Esophagus muscularis mucosa (tissue), 4 donors: Measurements from ENCODE around the gene RPL10A.

Experiments
- EP300 ChIP-seq: sonication (generic); formaldehyde crosslinking; IDR thresholded peaks from one replicate; pipeline ENCODE4 v1.6.1; 2017; ENCODE audit warnings: antibody characterized with exemption
- POLR2A ChIP-seq: fragments of 450-650 bp; IDR thresholded peaks from one replicate; pipeline ENCODE4 v1.6.1; 2017; ENCODE audit warnings: antibody characterized with exemption, moderate library complexity, mild to moderate bottlenecking, low read depth
- TF ChIP-seq, protein P1 (sequence below), 3 experiments: fragments of 200-600 bp in 2 of 3; fragments of 450-650 bp in 1 of 3; sonication (generic) in 2 of 3; IDR thresholded peaks; one replicate each; pipeline ENCODE4 v1.5.1; 2017 to 2019; ENCODE audit warnings: antibody characterized with exemption in 3 of 3, mild to moderate bottlenecking in 2 of 3, moderate library complexity in 1 of 3

DNA sequence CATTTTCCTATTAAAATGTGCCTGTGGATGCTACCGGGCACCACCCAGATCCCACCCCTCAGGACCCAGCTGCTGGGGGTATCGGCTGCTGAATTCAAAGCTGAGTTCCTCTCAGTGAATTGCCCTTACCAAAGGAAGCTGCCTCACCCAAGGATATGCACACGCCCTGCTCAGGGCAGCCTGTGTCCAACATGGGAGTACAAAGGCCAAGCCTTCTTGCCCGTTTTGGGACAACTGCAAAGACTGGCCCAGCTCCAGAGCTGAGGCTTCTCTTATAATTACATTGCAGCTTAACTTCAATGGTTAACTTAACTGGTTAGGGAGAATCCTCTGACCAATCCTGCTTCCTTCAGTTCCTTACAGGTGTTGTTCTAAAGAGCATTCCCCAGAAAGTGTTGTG lies 35.9 kb upstream of the RPL10A start:
- TF ChIP-seq, protein P1, sequence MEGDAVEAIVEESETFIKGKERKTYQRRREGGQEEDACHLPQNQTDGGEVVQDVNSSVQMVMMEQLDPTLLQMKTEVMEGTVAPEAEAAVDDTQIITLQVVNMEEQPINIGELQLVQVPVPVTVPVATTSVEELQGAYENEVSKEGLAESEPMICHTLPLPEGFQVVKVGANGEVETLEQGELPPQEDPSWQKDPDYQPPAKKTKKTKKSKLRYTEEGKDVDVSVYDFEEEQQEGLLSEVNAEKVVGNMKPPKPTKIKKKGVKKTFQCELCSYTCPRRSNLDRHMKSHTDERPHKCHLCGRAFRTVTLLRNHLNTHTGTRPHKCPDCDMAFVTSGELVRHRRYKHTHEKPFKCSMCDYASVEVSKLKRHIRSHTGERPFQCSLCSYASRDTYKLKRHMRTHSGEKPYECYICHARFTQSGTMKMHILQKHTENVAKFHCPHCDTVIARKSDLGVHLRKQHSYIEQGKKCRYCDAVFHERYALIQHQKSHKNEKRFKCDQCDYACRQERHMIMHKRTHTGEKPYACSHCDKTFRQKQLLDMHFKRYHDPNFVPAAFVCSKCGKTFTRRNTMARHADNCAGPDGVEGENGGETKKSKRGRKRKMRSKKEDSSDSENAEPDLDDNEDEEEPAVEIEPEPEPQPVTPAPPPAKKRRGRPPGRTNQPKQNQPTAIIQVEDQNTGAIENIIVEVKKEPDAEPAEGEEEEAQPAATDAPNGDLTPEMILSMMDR (IDR thresholded peaks at IDR 0.05): no peak
- TF ChIP-seq EP300: no peak
- no peak for TF ChIP-seq POLR2A
